Sigmoid colon (tissue), 7 donors: ENCODE measurements around the gene LPCAT2. TPM values are rescaled to one million over a fixed set of nuclear protein-coding genes. Genes with fewer than 3 reads are reported as not detected.

Experiments
- DNase-seq: peaks from one replicate; pipeline ENCODE4 v3.0.0-alpha.2; 2019
- H3K27ac ChIP-seq, 4 donors: fragments of 200-600 bp; sonication (generic); one replicate each; pipeline ENCODE4 v1.5.1; 2016 to 2019; ENCODE audit warnings: mild to moderate bottlenecking in 1 of 4
- H3K27me3 ChIP-seq, 3 donors: fragments of 200-600 bp; sonication (generic); one replicate each; pipeline ENCODE4 v1.5.1; 2019; ENCODE audit warnings: mild to moderate bottlenecking in 1 of 3
- H3K36me3 ChIP-seq, 4 donors: fragments of 200-600 bp; sonication (generic); one replicate each; pipeline ENCODE4 v1.5.1; 2016 to 2019
- H3K4me1 ChIP-seq, 4 donors: fragments of 200-600 bp; sonication (generic); one replicate each; pipeline ENCODE4 v1.5.1; 2017 to 2019
- H3K4me3 ChIP-seq, 4 donors: fragments of 200-600 bp; sonication (generic); one replicate each; pipeline ENCODE4 v1.5.1; 2017 to 2019; ENCODE audit warnings: mild to moderate bottlenecking in 2 of 4, moderate library complexity in 1 of 4
- H3K9me3 ChIP-seq, 4 donors: fragments of 200-600 bp in 3 of 4; sonication (generic) in 3 of 4; one replicate each; pipeline versions ENCODE4 v1.5.1 to v1.6.1; 2013 to 2019
- EP300 ChIP-seq, 4 donors: sonication (generic); formaldehyde crosslinking; IDR thresholded peaks; one replicate each; pipeline ENCODE4 v1.6.1; 2017; ENCODE audit warnings: antibody characterized with exemption in 4 of 4
- POLR2A ChIP-seq, 2 donors: fragments of 450-650 bp; IDR thresholded peaks; one replicate each; pipeline ENCODE4 v1.6.1; 2016; ENCODE audit warnings: antibody characterized with exemption in 2 of 2, mild to moderate bottlenecking in 2 of 2, moderate library complexity in 2 of 2
- POLR2AphosphoS5 ChIP-seq, 4 donors: sonication (generic); formaldehyde crosslinking; IDR thresholded peaks; one replicate each; pipeline ENCODE4 v1.6.1; 2017; ENCODE audit warnings: antibody characterized with exemption in 4 of 4
- WGBS, 2 donors: extraction: QIAGEN DNeasy Blood & Tissue Kit; methylation state at CpG; one replicate each; pipeline ENCODE4 v1.1.7; 2013; 5-methylcytosine and 5-hydroxymethylcytosine counted together
- intact Hi-C: fragments of 100-400 bp; cut with DNase I; formaldehyde crosslinking; loops from one replicate; pipeline ENCODE4 v1.15.1; 2023
- polyA plus RNA-seq, 3 donors: library from polyadenylated mRNA; stranded (reverse); fragments of 200-250 nt; gene quantifications; one replicate each; pipeline ENCODE4 v1.2.3, GENCODE V29; 2013
- total RNA-seq, 4 donors: library from RNA; depleted of rRNA; stranded (reverse); fragments of >200 nt; gene quantifications; one replicate each; pipeline ENCODE4 v1.1.0, GENCODE V29; 2016
- TF ChIP-seq, protein P1 (sequence below), 4 experiments: fragments of 450-650 bp in 3 of 4; fragments of 200-600 bp in 1 of 4; IDR thresholded peaks; one replicate each; pipeline ENCODE4 v1.5.1; 2016 to 2019; ENCODE audit warnings: antibody characterized with exemption in 4 of 4, mild to moderate bottlenecking in 3 of 4, moderate library complexity in 2 of 4
- donor health status: healthy with polysubstance abuse.
- donor health status: Bipolar disorder and iron deficiency.
- donor health status: healthy.

The LPCAT2 gene
- total and polyA plus RNA-seq, 7 donors, result 1.2 to 12.8 (median 6.6) TPM

DNA sequence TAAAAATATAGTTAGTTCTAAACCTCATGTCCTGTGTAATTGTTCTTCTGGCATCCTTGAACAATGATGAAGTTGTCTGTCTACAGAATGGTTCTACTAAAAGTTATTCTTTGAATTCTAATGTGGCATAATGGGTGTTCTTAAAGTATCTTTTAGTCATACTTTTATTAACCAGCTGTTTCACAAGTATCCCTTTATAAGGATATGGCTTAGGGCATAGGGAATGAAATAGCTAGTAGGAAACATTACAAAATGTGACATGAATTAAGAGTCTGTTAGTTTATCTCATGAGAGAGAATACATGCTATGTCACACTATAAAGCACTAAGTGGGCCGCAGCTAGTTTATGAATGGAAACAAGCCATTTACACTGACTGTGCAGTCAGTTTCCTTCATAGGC is 31.3 kb downstream of the LPCAT2 start:
- intact Hi-C loops, result no loop called here
- Histone ChIP-seq H3K27me3 (no peaks in the 10 kb centered on the region), H3K4me1 (peaks cover 0 to 7% (median 3%) of the 10 kb centered on the region in 4 donors), H3K9me3 (no peaks in the 10 kb centered on the region), H3K4me3 (no peak overlapping the region), H3K36me3 (no peaks in the 10 kb centered on the region), H3K27ac (no peak overlapping the region)
- TF ChIP-seq POLR2A (IDR thresholded peaks at IDR 0.05) (no peak), POLR2AphosphoS5 (IDR thresholded peaks at IDR 0.05) (no peak), EP300 (IDR thresholded peaks at IDR 0.05) (no peak)
- TF ChIP-seq, protein P1, sequence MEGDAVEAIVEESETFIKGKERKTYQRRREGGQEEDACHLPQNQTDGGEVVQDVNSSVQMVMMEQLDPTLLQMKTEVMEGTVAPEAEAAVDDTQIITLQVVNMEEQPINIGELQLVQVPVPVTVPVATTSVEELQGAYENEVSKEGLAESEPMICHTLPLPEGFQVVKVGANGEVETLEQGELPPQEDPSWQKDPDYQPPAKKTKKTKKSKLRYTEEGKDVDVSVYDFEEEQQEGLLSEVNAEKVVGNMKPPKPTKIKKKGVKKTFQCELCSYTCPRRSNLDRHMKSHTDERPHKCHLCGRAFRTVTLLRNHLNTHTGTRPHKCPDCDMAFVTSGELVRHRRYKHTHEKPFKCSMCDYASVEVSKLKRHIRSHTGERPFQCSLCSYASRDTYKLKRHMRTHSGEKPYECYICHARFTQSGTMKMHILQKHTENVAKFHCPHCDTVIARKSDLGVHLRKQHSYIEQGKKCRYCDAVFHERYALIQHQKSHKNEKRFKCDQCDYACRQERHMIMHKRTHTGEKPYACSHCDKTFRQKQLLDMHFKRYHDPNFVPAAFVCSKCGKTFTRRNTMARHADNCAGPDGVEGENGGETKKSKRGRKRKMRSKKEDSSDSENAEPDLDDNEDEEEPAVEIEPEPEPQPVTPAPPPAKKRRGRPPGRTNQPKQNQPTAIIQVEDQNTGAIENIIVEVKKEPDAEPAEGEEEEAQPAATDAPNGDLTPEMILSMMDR (IDR thresholded peaks at IDR 0.05), result no peak
- no peak for DNase-seq
- 96 to 98% methylated on average over 1 of the region's 1 CpG for WGBS, 2 donors

DNA sequence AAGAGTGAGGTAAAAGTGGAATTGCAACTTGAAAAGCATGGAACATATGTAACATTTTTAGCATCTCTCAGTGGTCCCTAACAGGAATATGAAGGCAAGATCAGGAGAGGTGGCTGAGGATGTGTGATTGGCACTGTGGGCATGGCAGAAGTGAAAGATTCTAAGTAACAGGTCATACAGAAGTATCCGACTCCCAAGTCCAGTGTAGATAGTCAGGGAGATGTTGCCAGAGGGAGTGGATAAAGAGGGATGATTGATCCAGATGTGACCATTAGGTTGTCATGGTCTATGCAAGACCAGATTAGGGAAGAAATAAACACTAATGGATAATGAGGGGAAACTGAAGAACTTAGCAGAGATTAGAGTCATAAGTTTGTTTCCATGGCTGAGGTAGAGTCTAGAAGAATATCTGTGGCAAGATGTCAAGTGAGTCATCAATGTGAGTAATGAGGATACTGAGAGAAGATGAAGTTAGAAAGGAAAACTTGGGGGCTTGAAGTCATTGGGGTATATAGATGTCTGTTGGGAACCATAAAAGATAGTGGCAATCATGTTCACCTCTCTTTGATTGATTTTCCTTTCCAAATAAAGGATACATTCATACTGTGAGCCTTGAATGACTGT is 33.7 kb downstream of the LPCAT2 start:
- no peak for DNase-seq
- WGBS, 2 donors, result 90% methylated on average over 1 of the region's 1 CpG
- Histone ChIP-seq H3K27ac (no peak overlapping the region), H3K4me1 (peaks cover 0 to 7% (median 3%) of the 10 kb centered on the region in 4 donors), H3K9me3 (no peaks in the 10 kb centered on the region), H3K36me3 (no peaks in the 10 kb centered on the region), H3K27me3 (no peaks in the 10 kb centered on the region), H3K4me3 (no peak overlapping the region)
- TF ChIP-seq EP300 (IDR thresholded peaks at IDR 0.05) (no peak), POLR2A (IDR thresholded peaks at IDR 0.05) (no peak), POLR2AphosphoS5 (IDR thresholded peaks at IDR 0.05) (no peak)
- TF ChIP-seq, protein P1 (IDR thresholded peaks at IDR 0.05), result no peak
- intact Hi-C loops, result no loop called here

DNA sequence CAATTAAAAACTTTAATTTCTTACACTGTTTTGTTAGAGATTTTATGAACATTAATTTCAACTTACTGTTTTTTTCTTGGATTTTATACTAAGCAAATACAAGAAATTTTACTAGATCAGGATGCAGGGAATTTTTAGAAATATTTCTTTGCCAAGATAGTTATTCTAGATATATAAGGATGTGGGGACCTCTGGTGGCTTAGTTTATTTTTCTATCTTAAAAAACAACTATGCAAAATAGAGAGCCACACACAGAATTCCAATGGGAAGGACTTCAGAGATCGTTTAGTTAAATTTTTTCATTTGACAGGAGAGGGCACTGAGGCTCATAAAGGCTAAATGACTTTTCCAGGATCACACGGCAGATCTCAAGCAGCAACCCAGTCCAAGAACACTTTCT is 34.6 kb downstream of the LPCAT2 start:
- no peak overlapping the region for H3K4me3 ChIP-seq
- H3K9me3 ChIP-seq, result no peaks in the 10 kb centered on the region
- no peak for DNase-seq
- H3K4me1 ChIP-seq, result peaks cover 0 to 7% (median 3%) of the 10 kb centered on the region in 4 donors
- no peaks in the 10 kb centered on the region for H3K27me3 ChIP-seq
- 21 to 57% methylated on average over 2 of the region's 2 CpGs for whole genome bisulfite sequencing, 2 donors
- no peak overlapping the region for H3K27ac ChIP-seq
- intact Hi-C loops, result no loop called here
- no peak for TF ChIP-seq POLR2AphosphoS5 (IDR thresholded peaks at IDR 0.05)
- TF ChIP-seq, protein P1 (IDR thresholded peaks at IDR 0.05), result peak in 2 of 4 experiments; percentile 21 to 38
- H3K36me3 ChIP-seq, result no peaks in the 10 kb centered on the region

DNA sequence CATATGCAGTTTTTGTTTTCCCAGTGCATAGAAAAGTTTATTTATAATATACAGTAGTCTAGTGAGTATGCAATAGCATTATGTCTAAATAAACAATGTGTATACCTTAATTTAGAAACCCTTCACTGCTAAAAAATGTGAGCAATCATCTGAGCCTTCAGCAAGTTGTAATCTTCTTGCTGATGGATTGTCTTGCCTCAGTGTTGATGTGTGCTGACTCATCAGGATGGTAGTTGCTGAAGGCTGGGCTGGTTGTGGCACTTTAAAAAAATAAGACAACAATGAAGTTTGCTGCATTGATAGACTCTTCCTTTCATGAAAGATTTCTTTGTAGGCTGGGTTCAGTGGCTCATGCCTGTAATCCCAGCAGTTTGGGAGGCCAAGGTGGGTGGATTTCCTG is 43.7 kb downstream of the LPCAT2 start:
- Histone ChIP-seq H3K36me3 (peaks cover 0 to 7% (median 0%) of the 10 kb centered on the region in 4 donors), H3K9me3 (peaks cover 0 to 1% (median 0%) of the 10 kb centered on the region in 4 donors), H3K4me1 (peaks cover 0 to 3% (median under 1%) of the 10 kb centered on the region in 4 donors), H3K27ac (no peak overlapping the region), H3K4me3 (no peak overlapping the region), H3K27me3 (no peaks in the 10 kb centered on the region)
- intact Hi-C loops, result no loop called here
- no peak for TF ChIP-seq EP300 (IDR thresholded peaks at IDR 0.05)
- TF ChIP-seq, protein P1 (IDR thresholded peaks at IDR 0.05), result no peak
- no peak for TF ChIP-seq POLR2A (IDR thresholded peaks at IDR 0.05)
- TF ChIP-seq POLR2AphosphoS5 (IDR thresholded peaks at IDR 0.05), result no peak
- DNase-seq, result no peak

DNA sequence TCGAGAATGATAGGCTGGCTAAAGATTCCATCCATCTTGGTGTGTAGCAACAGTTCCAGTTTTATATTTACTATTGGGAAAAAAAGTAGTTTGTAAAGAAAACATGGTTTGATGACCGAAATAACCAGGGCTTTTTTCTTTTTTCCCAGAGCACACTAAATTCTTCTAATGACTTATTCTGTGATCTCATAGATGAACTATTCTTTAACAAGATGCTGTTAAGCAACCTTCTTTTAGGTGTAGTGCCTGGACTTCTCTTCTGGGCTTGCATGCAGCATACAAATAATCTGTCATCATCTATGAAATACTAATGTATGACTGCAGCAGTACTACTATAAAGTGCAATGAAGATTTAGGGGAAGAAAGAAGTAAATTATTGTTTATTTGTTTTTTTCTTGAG is 46.6 kb downstream of the LPCAT2 start:
- peaks cover 0 to 1% (median 0%) of the 10 kb centered on the region in 4 donors for H3K9me3 ChIP-seq
- H3K27me3 ChIP-seq, result no peaks in the 10 kb centered on the region
- no peak overlapping the region for H3K4me3 ChIP-seq
- no peak for TF ChIP-seq POLR2A (IDR thresholded peaks at IDR 0.05)
- TF ChIP-seq, protein P1 (IDR thresholded peaks at IDR 0.05), result no peak
- TF ChIP-seq EP300 (IDR thresholded peaks at IDR 0.05), result no peak
- no peak for TF ChIP-seq POLR2AphosphoS5 (IDR thresholded peaks at IDR 0.05)
- 88 to 94% methylated on average over 2 of the region's 2 CpGs for WGBS, 2 donors
- H3K36me3 ChIP-seq, result peaks cover 0 to 7% (median 0%) of the 10 kb centered on the region in 4 donors
- peaks cover 0 to 28% (median 21%) of the 10 kb centered on the region in 4 donors for H3K4me1 ChIP-seq
- H3K27ac ChIP-seq, result no peak overlapping the region
- intact Hi-C loops, result no loop called here
- DNase-seq, result no peak
